HepG2 (cell line): ENCODE data around the gene FOXN3. TPM values are rescaled to one million over a fixed set of nuclear protein-coding genes. Genes with fewer than 3 reads are reported as not detected.

Experiments
- IKZF1 ChIP-seq: fragments of 450-650 bp; IDR thresholded peaks from 2 replicates; pipeline ENCODE4 v1.7.1; 2016
- KAT2B ChIP-seq: fragments of 150-350 bp; IDR thresholded peaks from 2 replicates; pipeline ENCODE4 v1.6.1; 2014; ENCODE audit warnings: low read depth, low read length, borderline replicate concordance
- KDM5A ChIP-seq: fragments of 200-600 bp; sonication (generic); IDR thresholded peaks from 2 replicates; pipeline ENCODE4 v1.7.0; 2018; ENCODE audit warnings: antibody characterized with exemption, mild to moderate bottlenecking, low read length, borderline replicate concordance
- NCOA1 ChIP-seq: sonication (generic); formaldehyde crosslinking; IDR thresholded peaks from 2 replicates; pipeline ENCODE4 v1.9.0; 2021; ENCODE audit warnings: missing genetic modification reagents
- PREB ChIP-seq: sonication (generic); formaldehyde crosslinking; IDR thresholded peaks from 2 replicates; pipeline ENCODE4 v1.4.0; 2020; ENCODE audit warnings: missing genetic modification reagents
- RARA ChIP-seq: IDR thresholded peaks from 2 replicates; pipeline ENCODE4 v1.6.1; 2016; ENCODE audit warnings: missing genetic modification reagents, missing compliant biosample characterization
- SATB2 ChIP-seq: sonication (generic); formaldehyde crosslinking; IDR thresholded peaks from 2 replicates; pipeline ENCODE4 v1.5.0; 2020; ENCODE audit warnings: missing genetic modification reagents
- SMC3 ChIP-seq: IDR thresholded peaks from 2 replicates; pipeline ENCODE4 v1.6.1; 2011; ENCODE audit warnings: low read length, improper control_type of control experiment
- ZBTB21 ChIP-seq: sonication (generic); formaldehyde crosslinking; IDR thresholded peaks from 2 replicates; pipeline ENCODE4 v1.4.0; 2020; ENCODE audit warnings: missing genetic modification reagents
- ZBTB3 ChIP-seq: sonication (generic); formaldehyde crosslinking; IDR thresholded peaks from 2 replicates; pipeline ENCODE4 v1.4.0; 2020; ENCODE audit warnings: low read depth, mild to moderate bottlenecking, moderate library complexity, missing genetic modification reagents, borderline replicate concordance
- ZC3H4 ChIP-seq: sonication (generic); formaldehyde crosslinking; IDR thresholded peaks from 2 replicates; pipeline ENCODE4 v1.4.0; 2020; ENCODE audit warnings: missing genetic modification reagents, borderline replicate concordance
- ZFP36L1 ChIP-seq: sonication (generic); formaldehyde crosslinking; IDR thresholded peaks from 2 replicates; pipeline ENCODE4 v1.8.0; 2022; ENCODE audit warnings: mild to moderate bottlenecking, missing genetic modification reagents, moderate library complexity
- ZMYM2 ChIP-seq: sonication (generic); formaldehyde crosslinking; IDR thresholded peaks from 2 replicates; pipeline ENCODE4 v1.8.0; 2022; ENCODE audit warnings: mild to moderate bottlenecking, missing genetic modification reagents
- ZNF430 ChIP-seq: sonication (generic); formaldehyde crosslinking; IDR thresholded peaks from 2 replicates; pipeline ENCODE4 v1.9.0; 2021; ENCODE audit warnings: mild to moderate bottlenecking, missing genetic modification reagents
- ZNF44 ChIP-seq: sonication (generic); formaldehyde crosslinking; IDR thresholded peaks from 2 replicates; pipeline ENCODE4 v1.5.1; 2020; ENCODE audit warnings: mild to moderate bottlenecking, missing genetic modification reagents
- ZNF558 ChIP-seq: sonication (generic); formaldehyde crosslinking; IDR thresholded peaks from 2 replicates; pipeline ENCODE4 v1.9.0; 2022; ENCODE audit warnings: mild to moderate bottlenecking, missing genetic modification reagents, borderline replicate concordance
- ZNF652 ChIP-seq: IDR thresholded peaks from 2 replicates; pipeline ENCODE4 v1.6.1; 2016; ENCODE audit warnings: low read depth, borderline replicate concordance
- ZNF720 ChIP-seq: sonication (generic); formaldehyde crosslinking; IDR thresholded peaks from 2 replicates; pipeline ENCODE4 v1.4.0; 2020; ENCODE audit warnings: missing genetic modification reagents
- ZNF746 ChIP-seq: sonication (generic); formaldehyde crosslinking; IDR thresholded peaks from 2 replicates; pipeline ENCODE4 v1.8.0; 2022; ENCODE audit warnings: mild to moderate bottlenecking, missing genetic modification reagents
- ZSCAN21 ChIP-seq: sonication (generic); formaldehyde crosslinking; IDR thresholded peaks from 2 replicates; pipeline ENCODE4 v1.8.0; 2022; ENCODE audit warnings: mild to moderate bottlenecking, missing genetic modification reagents, moderate library complexity, borderline replicate concordance
- polyA plus RNA-seq, 8 experiments: library from polyadenylated mRNA; depleted of rRNA in 3 of 8; stranded (reverse) in 7 of 8; unstranded in 1 of 8; fragments of >200 nt; fragmentation: Illumina TruSeq in 4 of 8; extraction: Trizol in 4 of 8; gene quantifications; 2 replicates each; pipeline versions ENCODE4 v1.2.1 to v1.2.3, GENCODE V29; 2011 to 2016; ENCODE audit warnings: low read depth in 4 of 8, missing spikeins in 1 of 8, mixed read lengths in 1 of 8; ENCODE audit not compliant: insufficient read depth in 1 of 8
- total RNA-seq, 5 experiments: library from RNA; depleted of rRNA; stranded (reverse); fragments of >200 nt; fragmentation: Illumina TruSeq; extraction: Trizol; gene quantifications; 2 replicates each; pipeline ENCODE4 v1.2.3, GENCODE V29; 2016; ENCODE audit warnings: low read depth in 1 of 5
- TF ChIP-seq, protein P1 (sequence below): IDR thresholded peaks from 2 replicates; pipeline ENCODE4 v1.6.1; 2012; ENCODE audit warnings: low read length, improper control_type of control experiment
- TF ChIP-seq, protein P2 (sequence below): sonication (generic); formaldehyde crosslinking; IDR thresholded peaks from 2 replicates; pipeline ENCODE4 v1.5.0; 2020; ENCODE audit warnings: mild to moderate bottlenecking, missing genetic modification reagents, moderate library complexity
- TF ChIP-seq, protein P3 (sequence below): sonication (generic); formaldehyde crosslinking; conservative IDR thresholded peaks from 2 replicates; pipeline ENCODE4 v1.8.0; 2022; ENCODE audit warnings: missing genetic modification reagents

FOXN3 gene
- total and polyA plus RNA-seq, 2 of the 13 experiments (the other 11 are each of a cell fraction or from before 2014, with no cell fraction given) = 32.4 to 70.2 TPM

GRCh38 chr14:89417465-89418225 lies 612 bp upstream of the FOXN3 start (continued):
- no peak for TF ChIP-seq ZMYM2 (CRISPR knock-in tag)
- TF ChIP-seq ZNF430 (CRISPR knock-in tag) = peak; percentile 40; the same call in 1 of the 2 replicates
- no peak for TF ChIP-seq NCOA1 (CRISPR knock-in tag)
- TF ChIP-seq ZBTB3 (CRISPR knock-in tag) = no peak
- TF ChIP-seq, protein P1, sequence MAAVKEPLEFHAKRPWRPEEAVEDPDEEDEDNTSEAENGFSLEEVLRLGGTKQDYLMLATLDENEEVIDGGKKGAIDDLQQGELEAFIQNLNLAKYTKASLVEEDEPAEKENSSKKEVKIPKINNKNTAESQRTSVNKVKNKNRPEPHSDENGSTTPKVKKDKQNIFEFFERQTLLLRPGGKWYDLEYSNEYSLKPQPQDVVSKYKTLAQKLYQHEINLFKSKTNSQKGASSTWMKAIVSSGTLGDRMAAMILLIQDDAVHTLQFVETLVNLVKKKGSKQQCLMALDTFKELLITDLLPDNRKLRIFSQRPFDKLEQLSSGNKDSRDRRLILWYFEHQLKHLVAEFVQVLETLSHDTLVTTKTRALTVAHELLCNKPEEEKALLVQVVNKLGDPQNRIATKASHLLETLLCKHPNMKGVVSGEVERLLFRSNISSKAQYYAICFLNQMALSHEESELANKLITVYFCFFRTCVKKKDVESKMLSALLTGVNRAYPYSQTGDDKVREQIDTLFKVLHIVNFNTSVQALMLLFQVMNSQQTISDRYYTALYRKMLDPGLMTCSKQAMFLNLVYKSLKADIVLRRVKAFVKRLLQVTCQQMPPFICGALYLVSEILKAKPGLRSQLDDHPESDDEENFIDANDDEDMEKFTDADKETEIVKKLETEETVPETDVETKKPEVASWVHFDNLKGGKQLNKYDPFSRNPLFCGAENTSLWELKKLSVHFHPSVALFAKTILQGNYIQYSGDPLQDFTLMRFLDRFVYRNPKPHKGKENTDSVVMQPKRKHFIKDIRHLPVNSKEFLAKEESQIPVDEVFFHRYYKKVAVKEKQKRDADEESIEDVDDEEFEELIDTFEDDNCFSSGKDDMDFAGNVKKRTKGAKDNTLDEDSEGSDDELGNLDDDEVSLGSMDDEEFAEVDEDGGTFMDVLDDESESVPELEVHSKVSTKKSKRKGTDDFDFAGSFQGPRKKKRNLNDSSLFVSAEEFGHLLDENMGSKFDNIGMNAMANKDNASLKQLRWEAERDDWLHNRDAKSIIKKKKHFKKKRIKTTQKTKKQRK = no peak
- TF ChIP-seq, protein P2, sequence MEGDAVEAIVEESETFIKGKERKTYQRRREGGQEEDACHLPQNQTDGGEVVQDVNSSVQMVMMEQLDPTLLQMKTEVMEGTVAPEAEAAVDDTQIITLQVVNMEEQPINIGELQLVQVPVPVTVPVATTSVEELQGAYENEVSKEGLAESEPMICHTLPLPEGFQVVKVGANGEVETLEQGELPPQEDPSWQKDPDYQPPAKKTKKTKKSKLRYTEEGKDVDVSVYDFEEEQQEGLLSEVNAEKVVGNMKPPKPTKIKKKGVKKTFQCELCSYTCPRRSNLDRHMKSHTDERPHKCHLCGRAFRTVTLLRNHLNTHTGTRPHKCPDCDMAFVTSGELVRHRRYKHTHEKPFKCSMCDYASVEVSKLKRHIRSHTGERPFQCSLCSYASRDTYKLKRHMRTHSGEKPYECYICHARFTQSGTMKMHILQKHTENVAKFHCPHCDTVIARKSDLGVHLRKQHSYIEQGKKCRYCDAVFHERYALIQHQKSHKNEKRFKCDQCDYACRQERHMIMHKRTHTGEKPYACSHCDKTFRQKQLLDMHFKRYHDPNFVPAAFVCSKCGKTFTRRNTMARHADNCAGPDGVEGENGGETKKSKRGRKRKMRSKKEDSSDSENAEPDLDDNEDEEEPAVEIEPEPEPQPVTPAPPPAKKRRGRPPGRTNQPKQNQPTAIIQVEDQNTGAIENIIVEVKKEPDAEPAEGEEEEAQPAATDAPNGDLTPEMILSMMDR (CRISPR knock-in tag) = peak; percentile 60
- peak; percentile 58; the same call in 1 of the 2 replicates for TF ChIP-seq SMC3
- TF ChIP-seq SATB2 (CRISPR knock-in tag) = no peak
- no peak for TF ChIP-seq KDM5A
- no peak for TF ChIP-seq RARA (CRISPR knock-in tag)
- no peak for TF ChIP-seq ZBTB21 (CRISPR knock-in tag)
- no peak for TF ChIP-seq KAT2B
- no peak for TF ChIP-seq ZFP36L1
- no peak for TF ChIP-seq PREB (CRISPR knock-in tag)
- TF ChIP-seq IKZF1 = no peak
- TF ChIP-seq ZNF720 = no peak
- no peak for TF ChIP-seq ZSCAN21
- no peak for TF ChIP-seq ZC3H4
- TF ChIP-seq ZNF746 (CRISPR knock-in tag) = peak; percentile 40; the same call in 1 of the 2 replicates
- TF ChIP-seq ZNF652 = 0 out of 2 replicates have a peak, but pooled peaks have one; percentile 12
- no peak; the same call in 1 of the 2 replicates for TF ChIP-seq ZNF558 (CRISPR knock-in tag)
- TF ChIP-seq, protein P3, sequence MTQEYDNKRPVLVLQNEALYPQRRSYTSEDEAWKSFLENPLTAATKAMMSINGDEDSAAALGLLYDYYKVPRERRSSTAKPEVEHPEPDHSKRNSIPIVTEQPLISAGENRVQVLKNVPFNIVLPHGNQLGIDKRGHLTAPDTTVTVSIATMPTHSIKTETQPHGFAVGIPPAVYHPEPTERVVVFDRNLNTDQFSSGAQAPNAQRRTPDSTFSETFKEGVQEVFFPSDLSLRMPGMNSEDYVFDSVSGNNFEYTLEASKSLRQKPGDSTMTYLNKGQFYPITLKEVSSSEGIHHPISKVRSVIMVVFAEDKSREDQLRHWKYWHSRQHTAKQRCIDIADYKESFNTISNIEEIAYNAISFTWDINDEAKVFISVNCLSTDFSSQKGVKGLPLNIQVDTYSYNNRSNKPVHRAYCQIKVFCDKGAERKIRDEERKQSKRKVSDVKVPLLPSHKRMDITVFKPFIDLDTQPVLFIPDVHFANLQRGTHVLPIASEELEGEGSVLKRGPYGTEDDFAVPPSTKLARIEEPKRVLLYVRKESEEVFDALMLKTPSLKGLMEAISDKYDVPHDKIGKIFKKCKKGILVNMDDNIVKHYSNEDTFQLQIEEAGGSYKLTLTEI = no peak
- TF ChIP-seq ZNF44 (CRISPR knock-in tag) = 0 out of 2 replicates have a peak, but pooled peaks have one; percentile 22
